GM18498 (cell line): Measurements from ENCODE around the gene AGPAT1.
"Not testable (repeated sequence)": the region's sequence is repeated elsewhere in the genome, so short reads cannot be mapped to it uniquely, and the experiment has no call there.

Experiments
- ATAC-seq: cut with Tn5 transposase; IDR thresholded peaks from one replicate; pipeline ENCODE4 v1.9.1; 2021; ENCODE audit warnings: mild to moderate bottlenecking, moderate library complexity; ENCODE audit not compliant: unreplicated experiment

AGPAT1 gene

DNA sequence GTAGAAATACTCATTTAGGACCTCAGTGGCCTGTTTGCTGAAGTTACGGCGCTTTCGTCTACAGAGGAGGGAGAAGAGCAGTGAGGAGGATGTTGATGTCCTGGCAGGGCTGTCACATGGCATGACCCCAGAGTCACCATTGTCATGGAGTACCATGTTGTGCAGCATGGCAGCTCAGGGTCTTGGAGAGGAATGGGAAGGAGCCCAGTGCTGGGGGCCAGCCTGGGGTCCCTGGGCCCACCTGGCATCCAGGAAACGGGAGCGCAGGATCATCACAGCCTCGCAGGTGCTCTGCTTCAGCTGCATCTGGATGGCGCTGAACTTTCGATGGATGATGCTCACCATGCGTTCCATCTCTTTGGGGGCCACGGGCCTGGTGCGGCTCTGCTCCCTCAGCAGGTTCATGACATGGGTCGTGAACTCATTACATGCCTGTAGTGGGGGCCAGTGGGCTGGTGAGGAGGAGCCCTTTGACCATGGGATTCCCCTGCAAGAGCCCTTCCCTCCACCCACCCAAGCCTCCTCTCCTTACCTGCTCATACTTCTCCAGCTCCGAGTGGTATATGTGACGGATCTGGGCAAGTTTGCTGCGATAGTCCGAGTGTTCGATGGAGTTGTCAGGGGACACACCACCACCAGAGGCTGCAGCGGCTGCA, 12.0 kb upstream of the AGPAT1 start:
- ATAC-seq: not testable (repeated sequence)

DNA sequence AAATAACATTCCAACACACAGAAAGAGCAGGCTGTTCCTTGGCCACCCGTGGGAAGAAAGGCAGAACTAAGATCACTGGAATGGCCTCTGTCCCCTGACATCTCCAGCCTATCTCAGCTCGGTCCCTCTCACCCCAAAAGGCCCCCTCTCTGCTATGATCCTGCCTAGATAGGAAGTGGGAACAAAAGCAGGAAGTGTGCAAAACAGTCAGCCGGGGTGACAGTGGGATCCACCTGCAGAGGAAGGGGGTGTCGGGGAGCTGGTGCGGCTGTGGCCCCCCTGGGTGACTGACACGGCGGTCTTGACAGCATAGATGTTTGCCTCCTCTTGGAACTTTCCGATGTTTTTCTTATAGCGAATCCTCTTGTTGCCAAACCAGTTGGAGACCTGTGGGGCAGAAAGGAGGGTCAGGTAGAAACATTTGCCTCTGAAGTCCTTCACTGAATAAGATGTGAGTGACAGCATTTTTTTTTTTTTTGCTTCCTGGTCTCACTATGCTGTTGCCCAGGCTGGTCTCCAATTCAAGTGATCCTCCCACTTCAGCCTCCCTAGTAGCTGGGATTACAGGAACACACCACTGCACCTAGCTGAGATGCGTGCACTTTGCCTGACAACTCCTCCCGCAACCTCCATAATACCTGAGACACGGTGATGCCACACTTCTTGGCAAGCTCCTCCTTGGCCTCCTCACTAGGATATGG, 11.3 kb upstream of the AGPAT1 start:
- ATAC-seq: no peak

- ATAC-seq: not testable (repeated sequence)
Observed at GRCh38 chr6:32186151-32186840, 10.4 kb upstream of the AGPAT1 start.

DNA sequence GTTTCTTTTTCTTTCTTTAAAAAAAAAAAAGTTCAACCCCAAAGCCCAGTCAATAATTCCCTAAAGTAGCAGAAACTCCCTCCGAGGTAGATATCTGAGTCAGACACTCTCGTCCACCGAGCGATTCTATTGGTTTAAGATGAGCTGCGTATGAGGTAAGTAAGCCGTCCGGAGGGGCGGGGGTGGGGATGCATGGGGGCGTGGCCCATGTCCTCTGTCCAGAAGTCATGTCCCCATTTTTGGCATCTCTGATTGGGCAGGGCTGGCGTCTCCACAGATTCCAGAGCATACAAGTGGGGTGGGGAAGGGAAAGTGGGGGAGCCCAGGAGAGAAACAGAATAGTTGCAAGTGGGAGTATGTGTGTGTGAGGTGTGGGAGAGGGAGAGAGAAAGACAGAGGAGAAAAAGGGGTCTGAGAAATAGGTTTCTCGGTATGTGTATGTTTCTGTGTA, 9.8 kb upstream of the AGPAT1 start:
- ATAC-seq: not testable (repeated sequence)

GRCh38 chr6:32184084-32184640, 8.3 kb upstream of the AGPAT1 start, which contains the start of gene AGER:
Gene AGER, minus strand, starts transcription at chr6:32184253. Its CDS starts 31 bp downstream, at chr6:32184222.
- ATAC-seq: no peak

DNA sequence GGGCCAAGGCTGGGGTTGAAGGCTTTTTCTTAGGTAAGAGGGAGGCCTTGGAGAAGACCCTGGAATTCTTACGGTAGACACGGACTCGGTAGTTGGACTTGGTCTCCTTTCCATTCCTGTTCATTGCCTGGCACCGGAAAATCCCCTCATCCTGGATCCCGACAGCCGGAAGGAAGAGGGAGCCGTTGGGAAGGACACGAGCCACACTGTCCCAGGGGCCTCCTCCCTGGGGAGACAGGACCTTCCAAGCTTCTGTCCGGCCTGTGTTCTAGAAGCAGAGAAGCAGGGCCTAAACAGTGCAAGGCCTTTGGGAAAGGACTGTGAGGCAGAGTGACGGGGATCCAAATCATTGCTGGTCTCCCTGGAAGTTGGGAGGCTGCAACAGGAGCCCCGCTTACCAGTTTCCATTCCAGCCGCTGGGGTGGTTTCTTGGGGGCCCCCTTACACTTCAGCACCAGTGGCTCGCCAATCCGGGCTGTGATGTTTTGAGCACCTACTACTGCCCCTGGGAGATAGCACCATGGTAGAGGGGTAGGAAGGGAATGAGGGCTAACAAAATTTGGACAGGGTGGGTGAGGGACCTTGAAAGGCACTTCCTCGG, 7.7 kb upstream of the AGPAT1 start:
- ATAC-seq: no peak

GRCh38 chr6:32183030-32183429, 7.1 kb upstream of the AGPAT1 start:
- no peak for ATAC-seq

- no peak for ATAC-seq
Observed at GRCh38 chr6:32182555-32182981, 6.7 kb upstream of the AGPAT1 start.

GRCh38 chr6:32181915-32182529, 6.1 kb upstream of the AGPAT1 start:
- ATAC-seq: no peak

DNA sequence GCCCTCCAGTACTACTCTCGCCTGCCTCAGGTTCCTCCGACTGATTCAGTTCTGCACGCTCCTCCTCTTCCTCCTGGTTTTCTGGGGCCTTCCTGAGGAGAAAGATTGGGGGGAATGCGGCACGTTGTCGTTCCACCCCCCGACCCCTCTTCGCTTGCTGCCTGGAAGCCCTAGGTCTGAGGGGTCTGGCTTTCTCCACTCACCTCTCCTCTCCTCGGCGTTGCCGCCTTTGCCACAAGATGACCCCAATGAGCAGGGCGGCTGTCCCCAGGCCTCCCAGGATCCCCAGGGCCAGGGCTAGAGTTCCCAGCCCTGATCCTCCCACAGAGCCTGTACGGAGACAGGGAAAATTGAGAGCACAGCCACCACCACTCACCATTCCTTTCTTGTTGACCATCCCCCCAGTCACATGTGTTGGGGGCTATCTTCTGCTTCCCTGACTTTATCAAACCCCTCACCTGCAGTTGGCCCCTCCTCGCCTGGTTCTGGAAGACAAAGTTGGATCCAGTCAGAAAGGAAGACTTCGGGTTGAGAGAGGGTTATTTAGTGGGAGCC, 5.3 kb upstream of the AGPAT1 start:
- ATAC-seq: no peak

DNA sequence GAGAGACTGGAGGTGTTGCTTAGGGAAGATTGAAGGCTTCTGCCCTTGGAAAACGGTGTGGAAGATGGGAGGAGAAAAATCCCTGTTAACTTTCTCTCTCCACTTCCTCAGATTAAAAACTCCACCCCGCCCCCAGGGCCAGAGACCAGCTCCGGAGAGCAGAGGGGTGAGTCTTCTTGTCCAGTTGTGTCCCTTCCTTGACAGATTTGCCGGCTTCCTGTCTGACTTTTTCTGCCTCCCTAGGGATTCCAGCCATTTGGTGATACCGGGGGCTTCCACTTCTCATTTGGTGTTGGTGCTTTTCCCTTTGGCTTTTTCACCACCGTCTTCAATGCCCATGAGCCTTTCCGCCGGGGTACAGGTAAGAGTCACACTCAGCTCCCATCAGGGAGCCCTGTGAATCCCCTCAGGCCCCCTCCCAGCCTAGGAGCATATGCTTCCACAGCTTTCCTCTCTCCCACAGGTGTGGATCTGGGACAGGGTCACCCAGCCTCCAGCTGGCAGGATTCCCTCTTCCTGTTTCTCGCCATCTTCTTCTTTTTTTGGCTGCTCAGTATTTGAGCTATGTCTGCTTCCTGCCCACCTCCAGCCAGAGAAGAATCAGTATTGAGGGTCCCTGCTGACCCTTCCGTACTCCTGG, 4.0 kb upstream of the AGPAT1 start:
- ATAC-seq: no peak

DNA sequence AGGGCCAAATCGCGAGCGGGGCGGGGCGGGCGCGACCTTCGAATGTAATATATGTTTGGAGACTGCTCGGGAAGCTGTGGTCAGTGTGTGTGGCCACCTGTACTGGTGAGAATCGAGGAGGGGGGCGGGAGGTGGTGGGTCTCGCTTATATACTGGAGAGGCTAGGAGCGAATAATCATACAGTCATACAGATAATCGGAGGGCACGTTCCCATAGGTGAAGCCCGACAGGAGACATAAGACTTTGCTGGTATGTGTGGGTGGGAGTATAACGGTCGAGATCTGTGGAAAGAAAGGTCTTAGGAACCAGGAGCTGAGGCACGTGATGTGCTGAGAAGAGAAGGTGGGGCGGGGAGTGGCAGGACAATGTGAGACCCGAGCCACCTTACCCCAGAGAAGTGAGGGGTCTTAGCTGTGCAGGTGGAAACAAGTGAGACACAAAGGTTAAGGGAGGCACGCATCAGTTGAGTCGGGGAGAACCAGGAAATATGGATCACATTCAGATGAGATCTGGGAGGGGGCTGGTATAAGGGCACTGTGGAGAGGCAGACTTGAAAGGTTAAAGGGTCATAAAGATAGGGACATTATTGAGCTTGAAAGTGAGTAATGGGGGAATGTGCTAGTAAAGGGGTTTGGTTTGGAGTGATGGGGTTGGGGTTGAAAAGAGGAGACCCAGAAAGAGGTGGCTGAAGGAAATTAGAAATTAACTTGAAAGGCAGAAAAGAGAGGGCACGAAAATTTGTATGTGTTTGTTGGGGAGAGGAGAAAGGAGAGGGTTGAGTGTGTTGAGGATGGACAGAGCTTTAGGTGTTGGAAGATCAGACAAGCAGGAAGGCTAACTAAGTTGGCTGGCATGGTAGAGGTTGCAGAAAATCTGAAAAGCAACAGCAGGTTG, 2.9 kb upstream of the AGPAT1 start:
- ATAC-seq: no peak

DNA sequence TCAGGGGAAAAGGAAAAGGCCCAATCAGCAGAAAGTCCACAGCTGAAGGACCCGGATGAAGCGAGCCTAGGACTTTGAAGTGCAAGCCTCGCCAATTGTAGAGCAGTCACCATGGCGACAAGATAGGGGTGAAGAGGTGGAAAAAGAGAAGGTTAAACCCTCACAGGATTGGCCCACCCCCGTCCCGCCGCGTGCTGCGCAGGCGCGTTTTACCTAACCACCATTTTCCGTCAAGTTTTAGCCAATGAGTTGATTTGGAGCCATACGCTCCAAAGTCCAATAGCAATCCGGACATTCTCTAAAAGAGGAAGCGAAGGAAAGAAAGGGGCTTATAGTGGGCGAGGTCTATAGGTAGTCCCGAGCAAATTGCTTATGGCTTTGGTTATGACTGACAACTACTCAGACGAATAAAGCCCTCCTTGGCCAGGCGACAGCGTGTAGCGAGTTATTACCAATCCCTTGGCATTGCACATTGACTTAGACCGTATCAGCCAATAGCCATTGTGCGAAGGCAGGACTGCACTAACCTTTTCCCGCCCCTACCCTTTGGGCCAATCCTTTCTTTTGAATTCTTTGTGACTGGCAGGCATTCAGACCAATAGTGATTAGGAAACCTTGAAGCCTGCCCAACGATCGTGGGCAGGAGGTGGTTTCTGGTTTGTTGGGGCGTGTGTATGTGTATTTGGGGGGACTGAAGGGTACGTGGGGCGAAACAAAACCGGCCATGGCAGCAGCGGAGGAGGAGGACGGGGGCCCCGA, 2.1 kb upstream of the AGPAT1 start, which contains the start of gene RNF5:
TSS of gene RNF5 (plus strand) at position 618 of the 759 bp plus-strand sequence. CDS start at position 725, 107 bp downstream.
- ATAC-seq: peak; percentile 82

DNA sequence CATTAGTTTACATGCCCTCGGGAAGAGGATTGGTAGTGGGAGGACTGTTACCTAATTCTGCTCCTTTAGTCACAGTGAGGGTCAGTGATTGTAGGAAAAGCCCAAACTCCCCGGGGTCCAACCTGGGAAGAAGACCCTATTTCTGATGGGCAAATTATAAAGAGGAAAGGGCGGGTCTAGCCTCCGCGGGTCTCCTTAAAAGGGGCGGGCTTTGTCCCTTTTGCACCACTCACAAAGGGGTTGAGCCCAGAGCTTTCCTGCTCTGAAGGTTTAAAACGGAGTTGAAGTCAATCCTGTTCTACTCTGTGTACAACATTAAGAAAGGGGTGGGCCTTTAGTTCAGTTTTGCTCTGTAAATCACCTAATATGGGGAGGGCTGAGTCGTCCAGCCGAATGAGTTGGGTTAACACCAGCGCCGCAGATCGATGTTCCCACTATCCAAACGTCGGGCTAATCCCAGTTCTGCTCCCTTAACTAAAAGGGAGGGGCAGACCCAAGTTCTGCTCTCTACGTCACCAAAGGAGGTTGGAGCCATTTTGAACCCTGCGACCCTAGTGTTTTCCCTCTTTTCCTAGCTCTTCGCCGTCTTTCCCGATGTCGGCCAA, 1.4 kb upstream of the AGPAT1 start:
- no peak for ATAC-seq

GRCh38 chr6:32176476-32177182, 745 bp upstream of the AGPAT1 start:
- ATAC-seq: no peak

GRCh38 chr6:32175322-32175710, 568 bp downstream of the AGPAT1 start:
- ATAC-seq: no peak

DNA sequence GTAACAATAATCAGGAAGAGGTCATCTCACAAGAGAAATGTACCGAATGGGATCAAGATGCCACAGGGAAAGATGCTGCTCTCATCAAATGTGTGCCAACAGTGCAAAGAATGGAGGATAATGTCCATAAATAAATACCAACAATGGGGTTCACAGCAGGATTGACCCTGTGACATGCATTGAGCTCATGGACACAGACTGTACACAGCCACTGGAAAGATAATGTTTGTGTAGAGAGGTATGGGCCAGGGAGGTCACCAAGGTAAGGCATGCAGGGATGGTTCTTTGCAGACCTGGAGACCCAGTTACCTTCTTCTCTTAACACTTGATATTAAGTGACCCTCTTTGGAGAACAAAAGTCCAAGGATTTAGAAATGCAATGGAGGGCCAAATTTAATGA, 1.5 kb downstream of the AGPAT1 start:
- no peak for ATAC-seq
